GM12801 (cell line): ENCODE results near the gene BTG2.

Source experiments
- TF ChIP-seq, protein P1 (sequence below): IDR thresholded peaks from one replicate; pipeline ENCODE4 v1.5.1; 2011; ENCODE audit warnings: control low read depth; ENCODE audit not compliant: insufficient read length; ENCODE audit errors: extremely low read depth

The BTG2 gene

DNA sequence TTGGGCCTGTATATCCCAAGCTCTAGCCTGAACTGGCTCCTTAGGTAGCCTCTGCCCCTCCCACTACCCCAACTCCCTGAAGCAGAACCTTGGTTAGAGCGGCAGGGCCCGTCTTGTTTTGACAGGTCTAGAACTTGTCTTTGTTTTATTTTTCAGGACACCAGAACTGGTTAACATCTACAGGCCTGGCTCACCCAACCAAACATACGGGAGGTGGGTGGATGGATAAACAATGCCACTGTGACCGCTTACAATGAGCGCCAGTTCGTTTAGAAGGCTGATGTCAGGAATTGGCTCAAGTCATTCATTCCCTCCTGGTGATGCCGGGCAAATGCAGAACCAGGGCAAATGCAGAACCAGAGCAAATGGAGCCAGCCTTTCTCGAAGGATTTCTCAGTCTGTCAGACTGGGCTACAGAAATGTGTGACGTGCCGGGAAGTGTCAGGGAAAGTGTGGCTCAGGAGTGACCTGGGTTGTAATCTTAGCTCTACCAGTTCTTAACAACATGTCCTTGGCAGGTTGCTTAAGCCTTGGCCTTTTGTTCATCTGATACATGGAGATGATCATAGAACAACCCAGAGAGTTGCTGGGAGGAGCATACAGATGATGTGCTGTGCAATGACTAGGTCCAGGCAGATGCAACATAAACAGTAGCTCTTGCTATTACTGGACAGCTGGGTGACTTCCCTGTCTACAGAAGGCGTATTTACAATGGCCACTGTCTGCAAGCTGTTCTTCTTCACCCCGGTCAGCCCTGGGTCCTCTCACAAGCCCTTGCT, 30.5 kb upstream of the BTG2 start:
- TF ChIP-seq, protein P1, sequence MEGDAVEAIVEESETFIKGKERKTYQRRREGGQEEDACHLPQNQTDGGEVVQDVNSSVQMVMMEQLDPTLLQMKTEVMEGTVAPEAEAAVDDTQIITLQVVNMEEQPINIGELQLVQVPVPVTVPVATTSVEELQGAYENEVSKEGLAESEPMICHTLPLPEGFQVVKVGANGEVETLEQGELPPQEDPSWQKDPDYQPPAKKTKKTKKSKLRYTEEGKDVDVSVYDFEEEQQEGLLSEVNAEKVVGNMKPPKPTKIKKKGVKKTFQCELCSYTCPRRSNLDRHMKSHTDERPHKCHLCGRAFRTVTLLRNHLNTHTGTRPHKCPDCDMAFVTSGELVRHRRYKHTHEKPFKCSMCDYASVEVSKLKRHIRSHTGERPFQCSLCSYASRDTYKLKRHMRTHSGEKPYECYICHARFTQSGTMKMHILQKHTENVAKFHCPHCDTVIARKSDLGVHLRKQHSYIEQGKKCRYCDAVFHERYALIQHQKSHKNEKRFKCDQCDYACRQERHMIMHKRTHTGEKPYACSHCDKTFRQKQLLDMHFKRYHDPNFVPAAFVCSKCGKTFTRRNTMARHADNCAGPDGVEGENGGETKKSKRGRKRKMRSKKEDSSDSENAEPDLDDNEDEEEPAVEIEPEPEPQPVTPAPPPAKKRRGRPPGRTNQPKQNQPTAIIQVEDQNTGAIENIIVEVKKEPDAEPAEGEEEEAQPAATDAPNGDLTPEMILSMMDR, result no peak

DNA sequence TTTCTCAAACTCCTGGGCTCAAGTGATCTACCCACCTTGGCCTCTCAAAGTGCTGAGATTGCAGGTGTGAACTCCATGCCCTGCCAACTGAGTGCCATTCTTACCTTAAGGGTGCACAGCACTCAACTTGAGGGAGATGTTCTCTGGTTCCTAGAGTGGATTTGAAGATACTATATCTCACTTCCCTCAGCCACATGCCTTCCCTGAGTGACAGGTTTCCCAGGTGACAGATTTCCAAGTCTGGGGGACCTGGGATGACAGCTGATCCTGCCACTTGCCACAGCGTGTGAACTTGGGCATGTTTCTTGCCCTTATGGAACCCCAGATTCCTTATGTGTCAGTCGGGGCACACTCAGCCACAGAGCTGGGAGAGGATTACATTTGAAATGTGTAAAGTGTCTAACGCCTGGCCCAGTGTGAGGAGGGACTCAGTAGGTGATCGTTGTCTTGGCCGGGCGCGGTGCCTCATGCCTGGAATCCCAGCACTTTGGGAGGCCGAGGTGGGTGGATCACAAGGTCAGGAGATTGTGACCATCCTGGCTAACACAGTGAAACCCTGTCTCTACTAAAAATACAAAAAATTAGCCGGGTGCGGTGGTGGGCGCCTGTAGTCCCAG, 29.6 kb upstream of the BTG2 start:
- TF ChIP-seq, protein P1, result no peak

DNA sequence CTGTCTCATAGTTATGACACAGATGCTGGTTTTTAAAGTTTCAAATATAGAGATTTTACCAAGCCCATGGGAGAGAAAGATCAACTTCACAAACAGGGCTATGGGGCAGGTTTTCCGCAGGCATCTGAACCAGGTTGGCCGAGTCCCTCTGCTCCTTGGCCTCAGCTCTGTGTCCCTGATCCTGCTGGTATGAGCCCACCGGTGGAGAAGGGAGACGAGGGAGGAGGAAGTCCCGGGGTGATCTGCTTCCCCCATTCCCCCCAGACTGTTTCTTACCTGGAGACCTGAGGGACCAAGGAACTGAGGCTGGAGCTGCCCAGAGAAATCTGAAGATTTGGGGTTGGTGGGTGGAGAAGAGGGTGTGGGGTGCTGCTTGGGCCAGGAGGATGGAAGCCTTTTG, 28.9 kb upstream of the BTG2 start:
- TF ChIP-seq, protein P1, result no peak

DNA sequence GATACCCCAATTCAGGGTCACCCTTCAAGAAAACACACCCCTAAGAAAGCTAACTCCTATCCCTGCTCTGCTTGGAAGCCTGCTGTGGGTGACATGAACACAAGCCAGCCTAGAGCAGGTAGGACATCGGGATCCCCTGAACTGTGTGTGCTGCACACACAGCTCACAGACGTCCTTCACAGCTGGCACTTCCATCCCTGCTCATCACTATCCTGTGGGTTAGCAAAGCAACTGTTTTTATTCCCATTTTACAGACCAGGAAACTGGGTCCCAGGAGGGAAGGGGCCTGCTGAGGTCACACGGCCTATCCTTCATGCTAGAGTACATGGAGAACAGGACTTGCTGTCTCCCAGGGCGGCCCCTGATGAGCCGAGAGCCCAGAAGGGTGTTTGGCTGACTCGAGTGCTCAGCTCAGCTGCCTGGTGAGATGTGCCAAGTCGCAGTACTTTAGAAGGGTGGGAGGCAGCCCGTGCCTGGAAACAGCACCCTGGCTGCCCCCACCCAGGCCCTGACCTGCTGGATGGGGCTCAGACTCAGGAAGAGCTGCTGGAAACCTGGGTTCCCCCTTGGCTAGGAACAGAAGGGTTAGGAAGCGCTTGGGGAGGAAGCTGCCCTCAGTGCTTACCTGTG, 28.3 kb upstream of the BTG2 start:
- TF ChIP-seq, protein P1, result no peak

DNA sequence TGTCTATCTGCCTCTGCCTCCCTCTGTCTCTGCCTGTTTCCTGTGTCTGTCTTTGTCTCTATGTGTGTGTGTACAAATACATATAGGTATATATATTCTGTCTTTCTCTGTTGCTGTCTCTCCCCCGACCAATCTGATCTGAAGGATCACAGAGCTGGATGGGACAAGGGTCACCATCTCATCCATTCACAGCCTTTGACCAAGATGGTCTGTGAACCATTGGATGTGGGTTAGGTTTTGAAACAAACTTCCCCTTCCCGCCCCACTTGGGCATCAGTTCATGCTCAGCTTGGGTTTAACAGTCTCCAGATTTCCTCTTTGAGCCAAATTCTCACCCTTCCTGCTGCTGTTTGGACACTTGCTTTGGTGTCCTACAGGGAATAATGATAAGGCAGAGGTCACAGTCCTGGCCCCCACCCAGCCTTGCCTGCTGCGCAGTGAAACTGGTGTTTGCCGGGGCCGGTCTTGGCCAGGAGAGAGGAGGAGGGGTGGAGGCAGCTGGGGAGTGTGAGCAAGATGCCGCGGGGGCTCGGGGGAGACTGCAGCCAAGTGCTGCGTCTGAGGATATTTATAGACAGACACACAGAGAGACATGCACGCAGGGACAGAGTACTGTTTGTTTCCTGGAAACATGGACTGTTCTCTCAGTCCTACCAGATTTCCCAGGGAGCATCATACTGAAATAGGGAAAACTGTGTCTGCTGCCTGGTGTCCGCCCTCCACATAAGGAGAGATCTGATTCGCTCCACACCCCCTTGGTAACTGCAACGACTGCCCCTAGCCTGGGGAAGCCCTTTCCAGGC, 27.0 kb upstream of the BTG2 start:
- TF ChIP-seq, protein P1, result no peak

DNA sequence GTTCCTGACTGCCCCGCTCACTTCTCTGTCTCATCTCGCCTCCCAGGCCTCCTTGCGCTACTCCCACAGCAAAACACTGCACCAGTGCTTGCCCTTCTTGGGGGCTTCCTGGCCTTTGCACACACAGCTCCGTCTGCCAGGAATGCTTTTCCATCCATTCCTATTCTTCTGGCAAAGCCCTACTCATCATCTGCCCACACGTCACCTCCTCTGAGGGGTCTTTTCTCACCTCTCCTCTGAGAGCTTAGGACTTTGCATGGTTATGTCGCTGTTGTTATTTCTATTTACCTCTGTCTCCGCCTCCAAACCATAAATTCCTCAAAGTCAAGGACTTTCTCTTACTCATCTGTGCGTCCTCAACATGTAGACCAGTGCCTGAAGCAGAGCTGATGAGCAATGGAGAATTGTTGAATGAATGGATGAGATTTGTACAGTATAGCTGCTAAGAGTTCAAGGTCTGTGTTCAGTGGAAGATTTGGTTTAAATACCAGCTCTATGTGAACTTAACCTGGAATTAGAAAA, 26.4 kb upstream of the BTG2 start:
- TF ChIP-seq, protein P1, result no peak

DNA sequence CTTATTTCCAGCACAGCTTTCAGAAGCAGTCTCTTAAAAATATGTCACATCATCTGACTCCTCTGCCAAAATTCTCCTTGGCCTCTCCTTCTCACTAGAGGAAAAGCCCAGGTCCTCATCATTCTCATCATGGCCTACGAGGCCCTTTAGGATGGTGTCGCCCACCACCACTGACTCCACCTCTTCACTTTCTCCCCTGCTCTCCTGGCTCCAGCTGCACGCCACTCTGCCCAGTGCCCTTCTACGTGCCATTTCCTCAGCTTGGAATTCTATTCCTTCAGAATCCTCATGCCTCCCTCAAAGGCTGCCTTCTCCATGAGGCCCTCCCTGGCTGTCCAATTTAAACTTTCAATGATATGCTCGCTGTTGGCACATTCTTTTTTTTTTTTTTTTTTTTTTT, 25.3 kb upstream of the BTG2 start:
- TF ChIP-seq, protein P1, result no peak
